Urinary bladder (tissue), 4 donors: ENCODE results near the gene PARP11. TPM values are rescaled to one million over a fixed set of nuclear protein-coding genes. Genes with fewer than 3 reads are reported as not detected.

ENCODE experiments used
- DNase-seq: peaks from one replicate; pipeline ENCODE4 v3.0.0-alpha.2; 2015; ENCODE audit errors: extremely low spot score
- H3K27ac ChIP-seq: one replicate; pipeline ENCODE4 v1.5.1; 2013; ENCODE audit warnings: low read depth, mild to moderate bottlenecking, moderate library complexity
- H3K36me3 ChIP-seq: one replicate; pipeline ENCODE4 v1.6.1; 2013; ENCODE audit warnings: mild to moderate bottlenecking, moderate library complexity; ENCODE audit not compliant: insufficient read depth
- H3K4me1 ChIP-seq: one replicate; pipeline ENCODE4 v1.6.1; 2013; ENCODE audit warnings: mild to moderate bottlenecking, moderate library complexity; ENCODE audit not compliant: insufficient read depth
- H3K4me3 ChIP-seq: one replicate; pipeline ENCODE4 v1.5.1; 2013; ENCODE audit warnings: low read depth, low read length
- WGBS: extraction: QIAGEN DNeasy Blood & Tissue Kit; methylation state at CpG from one replicate; pipeline ENCODE4 v1.1.7; 2013; 5-methylcytosine and 5-hydroxymethylcytosine counted together
- polyA plus RNA-seq: library from polyadenylated mRNA; stranded (reverse); fragments of 200-250 nt; gene quantifications from one replicate; pipeline ENCODE4 v1.2.3, GENCODE V29; 2013
- total RNA-seq: library from RNA; depleted of rRNA; stranded (reverse); fragments of >200 nt; gene quantifications from one replicate; pipeline ENCODE4 v1.2.3, GENCODE V29; 2014
- donor health status: healthy with polysubstance abuse.
- donor health status: healthy.

Gene PARP11
- total and polyA plus RNA-seq, 2 donors: 5.1 to 23.3 TPM

- H3K4me3 ChIP-seq: no peak overlapping the region
- 40% methylated on average over 2 of the region's 2 CpGs for WGBS
- H3K36me3 ChIP-seq: no peaks in the 10 kb centered on the region
- H3K27ac ChIP-seq: no peak overlapping the region
- H3K4me1 ChIP-seq: no peaks in the 10 kb centered on the region
- DNase-seq: no peak
Observed at GRCh38 chr12:3896801-3897351, 23.7 kb upstream of the PARP11 start.

- WGBS: 50% methylated on average over 2 of the region's 2 CpGs
- Histone ChIP-seq H3K27ac (no peak overlapping the region), H3K4me3 (no peak overlapping the region), H3K4me1 (no peaks in the 10 kb centered on the region), H3K36me3 (no peaks in the 10 kb centered on the region)
- no peak for DNase-seq
Observed at GRCh38 chr12:3896356-3896755, 23.2 kb upstream of the PARP11 start.

DNA sequence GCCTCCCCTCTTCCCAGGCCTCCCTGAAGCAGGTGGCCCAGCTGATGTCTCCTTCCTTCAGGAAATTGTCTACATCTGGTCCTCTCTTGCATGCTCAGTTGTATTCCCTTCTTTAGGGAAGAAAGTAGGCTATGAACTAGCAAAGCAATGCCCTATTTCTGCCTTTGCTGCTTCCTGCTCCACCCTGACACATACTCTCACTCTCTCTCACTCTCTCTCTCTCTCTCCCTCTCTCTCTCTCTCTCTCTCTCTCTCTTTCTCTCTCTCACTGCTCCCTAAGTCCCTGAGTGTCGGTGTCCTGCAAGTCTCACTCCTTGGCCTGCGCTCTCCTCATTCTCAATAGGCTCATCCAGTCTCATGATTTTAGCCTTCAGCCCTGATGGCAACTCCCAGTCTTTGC lies 19.4 kb upstream of the PARP11 start:
- Histone ChIP-seq H3K27ac (no peak overlapping the region), H3K4me1 (no peaks in the 10 kb centered on the region), H3K4me3 (no peak overlapping the region), H3K36me3 (no peaks in the 10 kb centered on the region)
- DNase-seq: no peak
- 88% methylated on average over 2 of the region's 2 CpGs for WGBS

DNA sequence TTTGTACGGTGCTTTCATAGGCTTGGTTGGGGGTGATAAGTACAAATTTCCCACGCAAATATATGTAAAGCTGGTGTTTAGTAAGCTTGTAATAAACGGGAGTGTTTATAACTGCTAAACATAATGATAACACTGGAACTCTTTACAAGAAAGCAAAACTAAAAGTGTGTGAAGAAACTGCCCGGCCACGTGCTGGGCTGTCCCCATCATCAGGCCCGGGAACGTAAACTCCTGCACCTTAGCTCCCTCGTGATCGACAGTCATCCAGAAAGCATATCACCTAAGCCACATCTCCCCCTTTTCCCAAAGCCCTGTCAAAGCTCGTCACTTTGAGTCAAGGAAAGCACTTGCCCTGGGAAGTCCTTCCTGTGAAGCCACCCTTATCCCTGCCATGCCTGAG lies 18.0 kb upstream of the PARP11 start:
- Histone ChIP-seq H3K4me3 (no peak overlapping the region), H3K27ac (no peak overlapping the region), H3K4me1 (no peaks in the 10 kb centered on the region), H3K36me3 (no peaks in the 10 kb centered on the region)
- DNase-seq: no peak
- 59% methylated on average over 10 of the region's 10 CpGs for WGBS

DNA sequence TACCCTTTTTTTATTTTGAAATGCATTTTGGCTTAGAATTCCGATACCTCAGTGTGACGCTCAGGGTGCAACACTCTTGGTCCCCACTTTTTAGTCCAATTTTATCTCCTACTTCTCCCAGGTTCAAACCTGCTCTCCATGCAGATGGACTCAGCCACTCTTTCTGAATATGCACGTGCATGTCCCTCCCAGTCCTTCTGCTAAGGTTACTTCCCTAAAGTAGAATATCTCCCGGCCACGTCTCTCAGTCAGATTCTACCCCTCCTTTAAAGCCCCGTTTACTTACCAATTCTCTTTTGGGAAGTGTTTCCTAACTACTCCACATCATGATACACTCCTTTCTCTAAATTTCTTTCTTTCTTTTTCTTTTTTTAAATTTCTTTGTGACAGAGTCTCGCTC lies 15.5 kb upstream of the PARP11 start:
- Histone ChIP-seq H3K36me3 (no peaks in the 10 kb centered on the region), H3K27ac (no peak overlapping the region), H3K4me3 (no peak overlapping the region), H3K4me1 (no peaks in the 10 kb centered on the region)
- 88% methylated on average over 7 of the region's 7 CpGs for WGBS
- no peak for DNase-seq

GRCh38 chr12:3885277-3886094 lies 12.3 kb upstream of the PARP11 start:
- Histone ChIP-seq H3K27ac (no peak overlapping the region), H3K36me3 (no peaks in the 10 kb centered on the region), H3K4me3 (peak overlapping the region; percentile 41), H3K4me1 (no peaks in the 10 kb centered on the region)
- peak; percentile 62 for DNase-seq
- 31% methylated on average over 8 of the region's 8 CpGs for WGBS

DNA sequence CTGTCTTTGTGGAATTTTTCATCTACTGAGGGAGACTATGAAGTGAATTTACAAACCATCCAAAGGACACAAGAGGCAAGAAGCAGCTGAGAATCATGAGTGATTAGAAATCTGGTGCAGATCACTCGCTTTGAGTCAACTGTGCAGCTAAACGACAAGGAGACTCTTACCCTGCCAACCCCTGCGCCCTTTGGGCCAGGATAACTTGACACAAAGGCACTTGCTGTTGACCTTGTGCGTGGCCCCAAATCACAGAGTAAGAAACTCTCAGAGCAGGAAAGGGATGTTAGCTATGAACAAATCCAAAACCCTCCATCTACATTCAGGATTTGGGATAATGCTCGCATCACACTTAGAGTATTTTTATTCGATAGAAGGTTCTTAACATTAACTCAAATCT lies 11.5 kb upstream of the PARP11 start:
- no peak overlapping the region for H3K4me3 ChIP-seq
- 78% methylated on average over 6 of the region's 6 CpGs for WGBS
- no peak overlapping the region for H3K27ac ChIP-seq
- no peaks in the 10 kb centered on the region for H3K36me3 ChIP-seq
- no peak for DNase-seq
- H3K4me1 ChIP-seq: no peaks in the 10 kb centered on the region

GRCh38 chr12:3882896-3883564 lies 9.8 kb upstream of the PARP11 start:
- WGBS: 52% methylated on average over 7 of the region's 7 CpGs
- H3K27ac ChIP-seq: no peak overlapping the region
- no peaks in the 10 kb centered on the region for H3K4me1 ChIP-seq
- H3K4me3 ChIP-seq: no peak overlapping the region
- no peak for DNase-seq
- H3K36me3 ChIP-seq: no peaks in the 10 kb centered on the region

DNA sequence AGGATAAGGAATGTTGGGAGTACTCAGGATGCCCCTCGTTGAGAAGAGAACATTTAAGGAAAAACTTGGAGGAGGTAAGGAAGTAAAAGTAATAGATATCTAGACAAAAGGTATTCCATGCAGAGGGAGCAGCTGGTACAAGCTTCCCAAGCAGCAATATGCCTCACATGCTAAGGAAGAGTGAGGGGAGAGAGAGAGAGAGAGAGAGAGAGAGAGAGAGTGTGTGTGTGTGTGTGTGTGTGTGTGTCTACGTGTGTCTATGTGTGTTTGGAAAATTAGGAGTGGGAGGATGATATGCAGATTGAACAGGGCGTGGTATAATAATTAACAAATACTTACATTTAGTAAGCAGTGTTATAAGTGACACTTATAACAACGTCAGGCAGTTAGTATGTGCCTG lies 9.2 kb upstream of the PARP11 start:
- 70% methylated on average over 4 of the region's 4 CpGs for WGBS
- Histone ChIP-seq H3K4me3 (no peak overlapping the region), H3K27ac (no peak overlapping the region), H3K36me3 (no peaks in the 10 kb centered on the region), H3K4me1 (no peaks in the 10 kb centered on the region)
- DNase-seq: no peak

DNA sequence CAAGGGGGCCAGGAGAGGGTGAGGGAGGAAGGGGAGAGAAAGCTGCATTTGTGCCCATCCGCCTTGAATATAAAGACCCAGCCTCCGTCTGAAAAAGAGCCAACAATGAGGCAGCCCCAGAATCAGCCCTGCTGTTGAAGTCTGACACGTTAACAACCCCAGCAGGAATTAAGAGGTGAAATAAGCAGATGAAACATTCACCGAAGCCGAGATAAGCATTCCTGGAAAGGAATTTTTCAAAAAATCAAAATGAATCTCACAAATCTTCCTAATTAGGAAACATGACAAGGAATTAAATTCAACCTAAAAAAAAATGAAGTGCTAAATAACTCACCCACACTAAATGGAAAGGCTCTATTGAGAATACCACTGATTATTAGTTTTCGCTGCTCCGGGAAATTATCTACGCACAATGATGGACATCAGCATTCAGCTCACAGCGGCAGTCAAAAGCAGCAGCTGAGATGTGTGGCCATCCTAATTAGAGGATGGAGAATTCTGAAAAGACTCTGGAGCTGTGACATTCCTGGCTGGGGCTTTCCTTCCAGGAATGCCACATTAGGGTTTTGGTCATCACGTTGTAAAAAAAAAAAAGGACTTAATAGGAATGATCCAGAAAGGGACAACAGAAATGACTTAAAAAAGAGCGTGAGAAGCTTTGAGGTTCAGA lies 8.2 kb upstream of the PARP11 start:
- WGBS: 56% methylated on average over 11 of the region's 11 CpGs
- Histone ChIP-seq H3K4me3 (no peak overlapping the region), H3K36me3 (no peaks in the 10 kb centered on the region), H3K27ac (no peak overlapping the region), H3K4me1 (no peaks in the 10 kb centered on the region)
- no peak for DNase-seq

GRCh38 chr12:3879846-3880245 lies 6.6 kb upstream of the PARP11 start:
- Histone ChIP-seq H3K4me1 (no peaks in the 10 kb centered on the region), H3K36me3 (no peaks in the 10 kb centered on the region), H3K4me3 (no peak overlapping the region), H3K27ac (no peak overlapping the region)
- DNase-seq: no peak
- 89% methylated on average over 3 of the region's 3 CpGs for WGBS

- no peak overlapping the region for H3K4me3 ChIP-seq
- DNase-seq: no peak
- peaks cover 2% of the 10 kb centered on the region for H3K36me3 ChIP-seq
- no peak overlapping the region for H3K27ac ChIP-seq
- 87% methylated on average over 4 of the region's 4 CpGs for WGBS
- H3K4me1 ChIP-seq: peaks cover 3% of the 10 kb centered on the region
Observed at GRCh38 chr12:3871356-3871755, 1.8 kb downstream of the PARP11 start.

GRCh38 chr12:3869865-3870264 lies 3.3 kb downstream of the PARP11 start:
- Histone ChIP-seq H3K36me3 (peaks cover 2% of the 10 kb centered on the region), H3K27ac (no peak overlapping the region), H3K4me1 (peaks cover 3% of the 10 kb centered on the region), H3K4me3 (no peak overlapping the region)
- no peak for DNase-seq
- 82% methylated on average over 6 of the region's 6 CpGs for WGBS

DNA sequence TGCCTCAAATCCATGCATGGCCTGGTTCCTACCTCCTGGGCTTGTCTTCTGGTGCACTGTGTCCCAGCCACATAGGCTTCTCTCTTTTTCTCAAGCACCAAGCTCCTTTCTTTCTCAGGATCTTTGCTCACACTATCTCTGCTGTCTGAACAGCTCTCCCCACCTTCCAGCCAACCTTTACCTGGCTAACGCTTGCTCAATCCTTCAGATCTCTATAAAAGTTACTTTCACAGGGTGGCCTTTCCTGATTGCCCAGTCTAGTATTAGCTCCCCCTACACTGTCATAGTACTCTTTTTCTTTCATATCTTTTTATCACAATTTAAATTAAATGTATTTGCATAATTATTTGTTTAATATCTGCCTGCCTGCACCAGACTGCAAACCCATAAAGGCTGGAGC lies 3.8 kb downstream of the PARP11 start:
- no peak overlapping the region for H3K27ac ChIP-seq
- peaks cover 3% of the 10 kb centered on the region for H3K4me1 ChIP-seq
- peaks cover 2% of the 10 kb centered on the region for H3K36me3 ChIP-seq
- no peak overlapping the region for H3K4me3 ChIP-seq
- no peak for DNase-seq
- WGBS: 92% methylated on average over 1 of the region's 1 CpG
